Activated CD4-positive, alpha-beta T cell treated with anti-CD3 and anti-CD28 coated beads, Interleukin-2, Interleukin-4, amounts not matched to agents 100 ng/mL and 50 ng/mL, durations not matched to agents 16 hours and 8 hours (primary cell): ENCODE data around the gene TFAP2B.

Experiments used
- DNase-seq: peaks from one replicate; pipeline ENCODE4 v3.0.0-alpha.2; 2020; ENCODE audit warnings: low spot score

The TFAP2B gene

GRCh38 chr6:50825375-50826036 is 6.8 kb downstream of the TFAP2B start:
- no peak for DNase-seq

GRCh38 chr6:50826037-50826761 is 7.5 kb downstream of the TFAP2B start:
- DNase-seq: no peak

- no peak for DNase-seq
Measured at GRCh38 chr6:50826803-50827202, 8.1 kb downstream of the TFAP2B start.

GRCh38 chr6:50829049-50829448 is 10.4 kb downstream of the TFAP2B start:
- DNase-seq: no peak

- no peak for DNase-seq
Measured at GRCh38 chr6:50829898-50830444, 11.3 kb downstream of the TFAP2B start.

- no peak for DNase-seq
Measured at GRCh38 chr6:50831186-50831585, 12.5 kb downstream of the TFAP2B start.

GRCh38 chr6:50832912-50833311 is 14.2 kb downstream of the TFAP2B start:
- no peak for DNase-seq

- DNase-seq: no peak
Measured at GRCh38 chr6:50834929-50835410, 16.3 kb downstream of the TFAP2B start.

GRCh38 chr6:50836231-50836630 is 17.6 kb downstream of the TFAP2B start:
- DNase-seq: no peak

- DNase-seq: no peak
Measured at GRCh38 chr6:50837589-50838445, 19.1 kb downstream of the TFAP2B start.

- no peak for DNase-seq
Measured at GRCh38 chr6:50840112-50840810, 21.6 kb downstream of the TFAP2B start.

- no peak for DNase-seq
Measured at GRCh38 chr6:50840811-50841192, 22.1 kb downstream of the TFAP2B start.

GRCh38 chr6:50842446-50842845 is 23.8 kb downstream of the TFAP2B start:
- DNase-seq: no peak

GRCh38 chr6:50842861-50843384 is 24.3 kb downstream of the TFAP2B start:
- no peak for DNase-seq

GRCh38 chr6:50843842-50844241 is 25.2 kb downstream of the TFAP2B start:
- DNase-seq: no peak

GRCh38 chr6:50845499-50846143 is 26.9 kb downstream of the TFAP2B start:
- DNase-seq: no peak

- no peak for DNase-seq
Measured at GRCh38 chr6:50846144-50846851, 27.6 kb downstream of the TFAP2B start.

- no peak for DNase-seq
Measured at GRCh38 chr6:50846852-50847155, 28.1 kb downstream of the TFAP2B start.

GRCh38 chr6:50847890-50848594 is 29.4 kb downstream of the TFAP2B start:
- DNase-seq: no peak
